ENCODE data around the gene SEC24D.

GRCh38 chr4:118762730-118763477 lies 73.0 kb downstream of the SEC24D start:
- TF ChIP-seq GATA2 (IDR thresholded peaks at IDR 0.05; ENCODE audit: low read depth, low read length) (no peak), GATA3 (IDR thresholded peaks at IDR 0.05; ENCODE audit: low read depth, low read length) (no peak)
